ENCODE measurements around the gene ASAP2.

DNA sequence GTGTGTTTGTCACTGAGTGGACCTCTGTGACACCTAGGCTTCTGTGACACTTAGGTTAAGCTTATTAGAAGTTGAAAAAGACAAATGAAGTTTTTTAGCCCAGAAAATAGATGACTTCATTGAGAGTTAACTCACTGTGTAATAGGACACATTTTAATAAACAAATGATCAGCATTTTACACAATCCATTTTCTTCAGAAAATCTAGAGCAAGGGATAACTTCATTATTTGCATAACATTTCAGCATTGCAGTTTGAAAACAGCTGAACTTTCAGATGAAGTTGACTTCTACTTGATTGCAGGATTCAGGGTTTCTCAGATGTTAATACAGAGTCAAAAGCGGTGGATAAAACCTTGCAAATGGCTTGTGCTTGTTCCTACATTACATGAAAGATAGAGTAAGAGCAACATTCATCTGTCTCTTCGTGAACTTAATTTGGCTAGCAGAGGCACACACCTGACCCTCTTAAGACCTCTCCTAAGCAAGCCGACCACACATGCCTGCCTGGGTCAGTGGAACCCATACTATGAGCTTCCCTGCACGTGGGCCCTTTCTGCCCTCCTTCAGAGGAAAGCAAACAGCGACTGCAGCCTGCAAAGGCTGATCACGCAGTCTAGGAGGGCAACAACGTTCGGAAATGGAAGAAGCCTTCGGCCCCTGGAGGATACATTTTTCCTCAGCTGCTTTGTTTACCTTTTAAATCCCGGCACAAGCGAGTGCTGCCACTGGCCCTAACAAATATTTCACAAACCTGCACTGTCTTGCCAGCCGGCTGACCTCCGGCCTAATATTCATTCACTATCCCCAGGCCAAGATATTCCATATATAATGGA, 200.1 kb downstream of the ASAP2 start:
- TF ChIP-seq, protein P1, sequence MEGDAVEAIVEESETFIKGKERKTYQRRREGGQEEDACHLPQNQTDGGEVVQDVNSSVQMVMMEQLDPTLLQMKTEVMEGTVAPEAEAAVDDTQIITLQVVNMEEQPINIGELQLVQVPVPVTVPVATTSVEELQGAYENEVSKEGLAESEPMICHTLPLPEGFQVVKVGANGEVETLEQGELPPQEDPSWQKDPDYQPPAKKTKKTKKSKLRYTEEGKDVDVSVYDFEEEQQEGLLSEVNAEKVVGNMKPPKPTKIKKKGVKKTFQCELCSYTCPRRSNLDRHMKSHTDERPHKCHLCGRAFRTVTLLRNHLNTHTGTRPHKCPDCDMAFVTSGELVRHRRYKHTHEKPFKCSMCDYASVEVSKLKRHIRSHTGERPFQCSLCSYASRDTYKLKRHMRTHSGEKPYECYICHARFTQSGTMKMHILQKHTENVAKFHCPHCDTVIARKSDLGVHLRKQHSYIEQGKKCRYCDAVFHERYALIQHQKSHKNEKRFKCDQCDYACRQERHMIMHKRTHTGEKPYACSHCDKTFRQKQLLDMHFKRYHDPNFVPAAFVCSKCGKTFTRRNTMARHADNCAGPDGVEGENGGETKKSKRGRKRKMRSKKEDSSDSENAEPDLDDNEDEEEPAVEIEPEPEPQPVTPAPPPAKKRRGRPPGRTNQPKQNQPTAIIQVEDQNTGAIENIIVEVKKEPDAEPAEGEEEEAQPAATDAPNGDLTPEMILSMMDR (conservative IDR thresholded peaks at IDR 0.05; ENCODE audit: low read depth, low read length) = no peak
- no peak for TF ChIP-seq EZH2phosphoT487 (IDR thresholded peaks at IDR 0.05; ENCODE audit: borderline replicate concordance, low read length)
